ENCODE results near the gene SOX8. TPM values are rescaled to one million over a fixed set of nuclear protein-coding genes. Genes with fewer than 3 reads are reported as not detected.

SOX8 gene
- total RNA-seq, 5 donors from 2014 or later (not counting 1 experiment from before 2014, with no cell fraction given), result 4.7 to 5.9 (median 5.1) TPM

DNA sequence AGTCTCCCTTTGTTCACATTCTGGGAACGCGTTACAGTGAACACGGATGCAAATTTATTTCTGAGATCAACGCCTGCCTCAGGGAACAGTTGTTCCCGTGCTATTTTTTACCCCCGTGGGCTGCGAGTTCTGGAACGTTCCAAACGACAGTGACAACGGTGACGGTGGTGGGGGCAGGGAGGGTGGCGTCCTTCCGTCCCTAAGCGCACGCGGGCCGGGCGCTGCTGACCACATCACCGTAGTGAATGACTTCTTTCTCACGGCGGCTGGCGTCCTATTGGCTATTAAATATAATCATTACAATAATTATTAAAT lies 45.9 kb downstream of the SOX8 start:
- 100% methylated on average over 3 of the region's 22 CpGs for WGBS (ENCODE audit: insufficient coverage)
- H3K27me3 Mint-ChIP-seq, result peaks cover 3 to 17% of the 10 kb centered on the region in 2 donors

DNA sequence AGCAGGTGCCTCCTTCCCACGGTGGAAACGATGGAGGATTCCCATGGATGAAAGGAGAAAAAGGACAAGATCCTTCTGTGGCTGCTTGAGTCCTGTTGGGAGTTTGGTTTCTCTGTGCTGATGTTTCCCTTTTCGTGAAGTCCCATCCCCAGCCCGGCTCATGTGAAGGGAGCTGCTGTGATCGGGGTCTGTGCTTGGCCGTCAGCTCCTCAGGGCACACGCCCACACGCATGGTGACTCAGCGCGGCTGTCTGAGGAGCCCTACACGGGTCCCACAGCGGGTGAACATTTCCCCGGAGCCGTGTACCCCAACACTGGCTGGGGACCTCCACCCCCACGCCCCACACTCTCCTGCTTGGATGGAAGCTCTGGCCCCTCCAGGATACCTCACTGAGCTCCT lies 46.5 kb downstream of the SOX8 start:
- Histone ChIP-seq H3K4me1 (ENCODE audit: control insufficient read depth in 1 of 2, extremely low read depth in 1 of 2, insufficient read depth in 2 of 2, low read length in 2 of 2) (peaks cover 0 to 9% of the 10 kb centered on the region in 2 experiments), H3K36me3 (ENCODE audit: control insufficient read depth in 2 of 2, extremely low read depth in 1 of 2, insufficient read depth in 1 of 2, low read length in 1 of 2) (no peaks in the 10 kb centered on the region), H3K27ac (ENCODE audit: low read length) (no peak overlapping the region), H3K27me3 (replicated peaks in 1 of 2; ENCODE audit: control insufficient read depth in 2 of 2, extremely low read depth in 1 of 2, insufficient read depth in 2 of 2, low read length in 1 of 2) (peaks cover 0 to 69% of the 10 kb centered on the region in 2 experiments), H3K4me3 (ENCODE audit: control insufficient read depth in 1 of 2, extremely low read depth in 1 of 2, low read length in 1 of 2) (no peak overlapping the region), H3K9me3 (no peaks in the 10 kb centered on the region)
- Mint-ChIP-seq H3K9me3 (no peaks in the 10 kb centered on the region), H3K27ac (no peak overlapping the region), H3K4me3 (no peak overlapping the region), H3K4me1 (peaks cover 0 to 6% (median 5%) of the 10 kb centered on the region in 3 donors), H3K27me3 (peaks cover 3 to 17% of the 10 kb centered on the region in 2 donors), H3K36me3 (no peaks in the 10 kb centered on the region)
- DNase-seq (no peak), ATAC-seq (replicated peaks in 1 of 4) (peak in 1 of 4 experiments; percentile 16)
- POLR2A ChIA-PET, result no interaction called here
- WGBS (ENCODE audit: insufficient coverage), result 54% methylated on average over 13 of the region's 15 CpGs
- CTCF ChIA-PET, result no interaction called here

More for the DNA sequence above, 45.9 kb downstream of the SOX8 start:
- H3K27ac Mint-ChIP-seq, result no peak overlapping the region
- H3K4me1 Mint-ChIP-seq, result peaks cover 0 to 6% (median 5%) of the 10 kb centered on the region in 3 donors
- Histone ChIP-seq H3K9me3 (no peaks in the 10 kb centered on the region), H3K36me3 (ENCODE audit: control insufficient read depth in 2 of 2, extremely low read depth in 1 of 2, insufficient read depth in 1 of 2, low read length in 1 of 2) (no peaks in the 10 kb centered on the region), H3K4me3 (ENCODE audit: control insufficient read depth in 1 of 2, extremely low read depth in 1 of 2, low read length in 1 of 2) (no peak overlapping the region), H3K27me3 (replicated peaks in 1 of 2; ENCODE audit: control insufficient read depth in 2 of 2, extremely low read depth in 1 of 2, insufficient read depth in 2 of 2, low read length in 1 of 2) (peaks cover 0 to 74% of the 10 kb centered on the region in 2 experiments), H3K27ac (ENCODE audit: low read length) (no peak overlapping the region), H3K4me1 (ENCODE audit: control insufficient read depth in 1 of 2, extremely low read depth in 1 of 2, insufficient read depth in 2 of 2, low read length in 2 of 2) (peaks cover 0 to 9% of the 10 kb centered on the region in 2 experiments)
- ATAC-seq (replicated peaks in 1 of 4) (no peak), DNase-seq (no peak)
- ChIA-PET POLR2A (no interaction called here), CTCF (no interaction called here)
- no peaks in the 10 kb centered on the region for H3K9me3 Mint-ChIP-seq
- no peaks in the 10 kb centered on the region for H3K36me3 Mint-ChIP-seq
- no peak overlapping the region for H3K4me3 Mint-ChIP-seq

DNA sequence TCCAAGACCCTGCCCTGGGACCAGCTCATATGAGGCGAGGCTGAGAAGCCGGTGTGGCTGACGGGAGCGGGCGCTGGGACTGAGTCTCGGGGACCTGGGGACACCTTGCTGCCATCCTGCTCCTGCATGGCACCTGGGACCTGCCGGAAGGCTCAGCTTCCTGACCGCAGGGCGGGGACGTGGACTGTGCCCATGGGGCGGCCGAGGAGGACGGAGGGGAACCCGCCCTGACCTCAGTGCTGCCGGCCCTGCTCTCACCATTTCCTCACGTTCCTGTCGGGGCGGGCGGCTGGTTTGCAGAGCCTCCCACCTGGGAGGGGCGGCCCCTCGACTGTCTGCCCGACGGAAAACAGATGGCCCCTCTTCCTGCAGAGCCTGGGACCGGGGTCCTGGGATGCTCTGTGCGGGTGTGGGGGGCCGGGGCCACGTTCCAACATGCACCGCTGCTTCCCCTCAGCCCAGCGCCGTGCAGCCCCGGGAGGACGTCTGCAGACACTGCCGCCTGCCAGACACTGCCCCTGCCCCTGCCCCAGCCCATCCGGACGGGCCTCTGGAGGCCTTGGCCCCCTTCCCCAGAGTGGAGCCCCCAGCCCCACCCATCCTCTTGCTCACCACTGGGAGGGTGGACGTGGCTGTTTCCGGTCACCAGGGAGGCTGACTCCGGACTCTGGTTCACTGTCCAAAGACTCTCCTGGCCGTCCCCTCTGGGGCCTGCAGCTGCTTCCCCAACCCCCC lies 47.1 kb downstream of the SOX8 start:
- H3K4me3 Mint-ChIP-seq, result no peak overlapping the region
- Histone ChIP-seq H3K4me3 (ENCODE audit: control insufficient read depth in 1 of 2, extremely low read depth in 1 of 2, low read length in 1 of 2) (no peak overlapping the region), H3K27me3 (replicated peaks in 1 of 2; ENCODE audit: control insufficient read depth in 2 of 2, extremely low read depth in 1 of 2, insufficient read depth in 2 of 2, low read length in 1 of 2) (peaks cover 0 to 62% of the 10 kb centered on the region in 2 experiments), H3K36me3 (ENCODE audit: control insufficient read depth in 2 of 2, extremely low read depth in 1 of 2, insufficient read depth in 1 of 2, low read length in 1 of 2) (no peaks in the 10 kb centered on the region), H3K27ac (ENCODE audit: low read length) (no peak overlapping the region), H3K9me3 (no peaks in the 10 kb centered on the region), H3K4me1 (ENCODE audit: control insufficient read depth in 1 of 2, extremely low read depth in 1 of 2, insufficient read depth in 2 of 2, low read length in 2 of 2) (peaks cover 0 to 9% of the 10 kb centered on the region in 2 experiments)
- 34% methylated on average over 39 of the region's 39 CpGs for WGBS (ENCODE audit: insufficient coverage)
- no peaks in the 10 kb centered on the region for H3K36me3 Mint-ChIP-seq
- H3K9me3 Mint-ChIP-seq, result no peaks in the 10 kb centered on the region
- H3K27me3 Mint-ChIP-seq, result peaks cover 3 to 17% of the 10 kb centered on the region in 2 donors
- POLR2A ChIA-PET, result no interaction called here
- CTCF ChIA-PET, result no interaction called here
- H3K27ac Mint-ChIP-seq, result no peak overlapping the region
- DNase-seq (no peak), ATAC-seq (replicated peaks in 1 of 4) (peak in 1 of 4 experiments; percentile 24)
- peaks cover 0 to 6% (median 5%) of the 10 kb centered on the region in 3 donors for H3K4me1 Mint-ChIP-seq

DNA sequence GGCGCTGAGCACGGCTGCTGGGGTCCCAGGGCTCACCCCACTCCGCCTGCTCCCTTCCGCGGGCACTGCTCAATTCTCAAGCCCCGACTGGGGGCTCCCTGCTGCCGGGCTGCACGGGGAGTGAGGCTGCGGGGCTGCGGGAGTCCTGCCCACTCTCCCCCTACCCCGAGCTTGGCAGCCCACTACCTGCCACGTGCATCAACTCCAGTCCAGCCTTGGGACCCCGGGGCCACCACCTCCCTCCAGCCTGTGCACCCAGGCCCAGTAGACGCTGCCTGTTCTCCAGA lies 47.6 kb downstream of the SOX8 start:
- no peak overlapping the region for H3K27ac Mint-ChIP-seq
- peaks cover 0 to 6% (median 5%) of the 10 kb centered on the region in 3 donors for H3K4me1 Mint-ChIP-seq
- peaks cover 0 to 9% of the 10 kb centered on the region in 2 experiments for H3K4me1 ChIP-seq (ENCODE audit: control insufficient read depth in 1 of 2, extremely low read depth in 1 of 2, insufficient read depth in 2 of 2, low read length in 2 of 2)
- H3K36me3 Mint-ChIP-seq, result no peaks in the 10 kb centered on the region
- peaks cover 3 to 17% of the 10 kb centered on the region in 2 donors for H3K27me3 Mint-ChIP-seq
- H3K27ac ChIP-seq (ENCODE audit: low read length), result no peak overlapping the region
- DNase-seq, result no peak
- no peaks in the 10 kb centered on the region for H3K9me3 Mint-ChIP-seq
- H3K4me3 ChIP-seq (ENCODE audit: control insufficient read depth in 1 of 2, extremely low read depth in 1 of 2, low read length in 1 of 2), result no peak overlapping the region
- POLR2A ChIA-PET, result no interaction called here
- CTCF ChIA-PET, result no interaction called here
- ATAC-seq (replicated peaks in 1 of 4), result no peak
- H3K9me3 ChIP-seq, result no peaks in the 10 kb centered on the region
- no peaks in the 10 kb centered on the region for H3K36me3 ChIP-seq (ENCODE audit: control insufficient read depth in 2 of 2, extremely low read depth in 1 of 2, insufficient read depth in 1 of 2, low read length in 1 of 2)
- 68% methylated on average over 14 of the region's 14 CpGs for WGBS (ENCODE audit: insufficient coverage)
- peak overlapping the region in 1 of 3 donors; percentile 26 for H3K4me3 Mint-ChIP-seq
- H3K27me3 ChIP-seq (replicated peaks in 1 of 2; ENCODE audit: control insufficient read depth in 2 of 2, extremely low read depth in 1 of 2, insufficient read depth in 2 of 2, low read length in 1 of 2), result peaks cover 0 to 57% of the 10 kb centered on the region in 2 experiments

DNA sequence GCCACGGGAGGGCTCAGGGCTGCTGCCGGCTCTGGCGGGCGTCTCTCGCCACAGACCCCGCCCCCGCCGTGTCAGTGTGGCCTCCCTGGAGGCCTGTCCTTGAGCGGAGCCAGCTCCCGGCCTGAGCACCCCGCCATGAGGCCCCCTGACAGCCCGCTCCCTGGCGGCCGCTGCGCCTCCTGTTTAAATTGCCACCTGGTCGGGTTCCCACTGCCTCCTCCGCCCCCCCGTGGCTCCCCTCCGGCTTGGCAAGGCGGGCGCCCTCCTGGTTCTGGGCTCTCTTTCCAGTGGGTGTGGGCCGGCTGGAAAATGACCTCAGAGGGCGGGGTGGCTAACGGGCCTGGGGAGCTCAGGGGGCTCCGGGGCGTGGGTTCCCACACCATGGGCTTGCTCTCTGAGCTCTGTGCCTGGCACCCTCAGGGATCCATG lies 48.9 kb downstream of the SOX8 start:
- CTCF ChIA-PET, result no interaction called here
- Mint-ChIP-seq H3K27ac (no peak overlapping the region), H3K27me3 (peaks cover 3 to 15% of the 10 kb centered on the region in 2 donors), H3K9me3 (no peaks in the 10 kb centered on the region), H3K4me3 (no peak overlapping the region), H3K4me1 (peaks cover 0 to 6% (median 5%) of the 10 kb centered on the region in 3 donors), H3K36me3 (no peaks in the 10 kb centered on the region)
- H3K27me3 ChIP-seq (replicated peaks in 1 of 2; ENCODE audit: control insufficient read depth in 2 of 2, extremely low read depth in 1 of 2, insufficient read depth in 2 of 2, low read length in 1 of 2), result peaks cover 0 to 53% of the 10 kb centered on the region in 2 experiments
- ATAC-seq (replicated peaks in 1 of 4) (no peak), DNase-seq (no peak)
- H3K4me1 ChIP-seq (ENCODE audit: control insufficient read depth in 1 of 2, extremely low read depth in 1 of 2, insufficient read depth in 2 of 2, low read length in 2 of 2), result peaks cover 0 to 9% of the 10 kb centered on the region in 2 experiments
- H3K9me3 ChIP-seq, result no peaks in the 10 kb centered on the region
- WGBS (ENCODE audit: insufficient coverage), result 74% methylated on average over 26 of the region's 26 CpGs
- POLR2A ChIA-PET, result no interaction called here
- no peak overlapping the region for H3K4me3 ChIP-seq (ENCODE audit: control insufficient read depth in 1 of 2, extremely low read depth in 1 of 2, low read length in 1 of 2)
- H3K27ac ChIP-seq (ENCODE audit: low read length), result no peak overlapping the region
- H3K36me3 ChIP-seq (ENCODE audit: control insufficient read depth in 2 of 2, extremely low read depth in 1 of 2, insufficient read depth in 1 of 2, low read length in 1 of 2), result no peaks in the 10 kb centered on the region

DNA sequence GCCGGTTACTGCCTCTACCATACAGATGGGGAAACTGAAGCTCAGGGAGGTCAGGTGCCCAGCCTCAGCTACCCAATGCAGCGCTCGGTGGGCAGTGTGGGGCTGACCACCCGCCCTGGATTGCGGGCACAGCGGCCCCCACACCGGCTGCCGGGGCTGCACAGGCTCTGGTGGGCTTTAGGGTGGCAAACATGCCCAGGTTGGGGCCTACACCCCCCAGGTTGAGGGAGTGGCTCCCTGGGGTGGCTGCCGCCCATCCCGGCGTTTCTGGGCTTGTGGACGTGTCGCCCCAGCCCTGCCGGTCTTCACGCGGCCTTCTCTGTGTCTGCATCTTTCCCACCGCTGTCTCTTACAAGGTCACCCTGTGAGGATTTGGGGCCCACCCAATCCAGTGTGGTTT lies 50.1 kb downstream of the SOX8 start:
- no peak overlapping the region for H3K27ac Mint-ChIP-seq
- Histone ChIP-seq H3K9me3 (no peaks in the 10 kb centered on the region), H3K27me3 (replicated peaks in 1 of 2; ENCODE audit: control insufficient read depth in 2 of 2, extremely low read depth in 1 of 2, insufficient read depth in 2 of 2, low read length in 1 of 2) (peaks cover 0 to 65% of the 10 kb centered on the region in 2 experiments), H3K4me1 (ENCODE audit: control insufficient read depth in 1 of 2, extremely low read depth in 1 of 2, insufficient read depth in 2 of 2, low read length in 2 of 2) (peaks cover 0 to 9% of the 10 kb centered on the region in 2 experiments), H3K27ac (ENCODE audit: low read length) (no peak overlapping the region), H3K4me3 (ENCODE audit: control insufficient read depth in 1 of 2, extremely low read depth in 1 of 2, low read length in 1 of 2) (no peak overlapping the region), H3K36me3 (ENCODE audit: control insufficient read depth in 2 of 2, extremely low read depth in 1 of 2, insufficient read depth in 1 of 2, low read length in 1 of 2) (no peaks in the 10 kb centered on the region)
- POLR2A ChIA-PET, result no interaction called here
- no peak for DNase-seq
- H3K36me3 Mint-ChIP-seq, result no peaks in the 10 kb centered on the region
- CTCF ChIA-PET, result no interaction called here
- H3K4me3 Mint-ChIP-seq, result no peak overlapping the region
- H3K9me3 Mint-ChIP-seq, result no peaks in the 10 kb centered on the region
- H3K27me3 Mint-ChIP-seq, result peaks cover 3 to 13% of the 10 kb centered on the region in 2 donors
- no peak for ATAC-seq (replicated peaks in 1 of 4)
- WGBS (ENCODE audit: insufficient coverage), result 91% methylated on average over 11 of the region's 17 CpGs
- H3K4me1 Mint-ChIP-seq, result peaks cover 0 to 6% (median 5%) of the 10 kb centered on the region in 3 donors

Data from T-cell (primary cell).